ENCODE data around the gene SFT2D2.

The SFT2D2 gene

DNA sequence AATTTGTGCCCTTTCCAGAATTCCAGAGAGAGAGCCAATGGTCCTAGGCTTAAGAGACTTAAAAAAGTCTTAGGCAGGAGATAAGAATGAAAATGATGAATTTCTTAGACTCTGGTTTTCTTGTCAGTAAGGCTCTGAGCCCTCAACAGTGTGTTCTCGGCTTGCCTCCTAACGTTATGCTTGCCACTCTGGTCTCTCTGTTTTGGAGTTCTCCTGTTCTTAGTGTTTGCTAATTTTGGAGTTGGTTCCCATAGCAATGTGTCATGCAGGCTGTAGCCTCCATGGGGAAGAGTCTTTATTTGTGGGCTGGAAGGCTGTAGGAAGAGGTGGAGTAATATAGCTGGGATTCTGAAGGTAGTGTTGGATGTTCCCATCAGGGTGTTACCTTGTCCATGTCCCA is 74.8 kb downstream of the SFT2D2 start:
- DNase-seq: no peak
- CTCF ChIA-PET: interaction anchor here (0.7 kb wide), 1 partner anchor 181 kb away, joined by 3 read pairs; no protein-coding TSS in a partner anchor

DNA sequence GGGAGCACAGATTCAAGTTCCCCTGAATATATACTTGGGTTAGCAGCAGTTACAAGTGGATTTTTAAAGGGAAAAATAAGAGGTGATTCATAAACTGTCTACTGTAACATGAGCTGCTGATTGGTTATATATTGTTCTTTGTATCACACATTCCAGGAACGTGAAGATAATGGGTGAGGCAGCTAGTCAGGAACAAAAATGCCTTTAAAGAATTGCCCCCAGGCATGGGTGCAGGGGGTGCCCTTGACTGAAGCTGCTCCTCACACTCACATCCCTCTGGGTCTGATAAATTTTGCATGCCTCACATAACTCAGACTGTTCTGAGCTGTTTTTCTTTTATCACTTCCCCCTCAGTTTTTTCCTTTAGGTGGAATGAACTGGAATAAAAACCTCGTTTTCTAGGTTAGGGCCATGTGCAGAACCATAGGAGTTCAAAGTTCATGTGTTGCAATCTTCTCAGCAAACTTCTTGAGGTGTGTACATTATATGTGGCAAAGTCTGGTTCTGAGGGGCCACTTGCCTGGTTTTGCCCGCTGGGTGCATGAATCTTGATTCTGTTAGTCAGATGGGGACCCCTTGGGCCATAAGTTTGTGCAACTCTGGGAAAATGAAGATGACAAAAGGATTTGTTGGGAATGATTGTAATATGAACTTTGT is 76.0 kb downstream of the SFT2D2 start:
- peaks cover 0 to 2% (median 0%) of the 10 kb centered on the region in 4 experiments for H3K36me3 ChIP-seq (ENCODE audit: control insufficient read depth in 4 of 4, insufficient read depth in 4 of 4, low read length in 3 of 4)
- H3K27me3 ChIP-seq (replicated peaks in 2 of 5; ENCODE audit: control insufficient read depth in 4 of 5, insufficient read depth in 5 of 5, low read length in 4 of 5): no peaks in the 10 kb centered on the region
- ChIA-PET CTCF (interaction anchor here (0.7 kb wide), 1 partner anchor 182 kb away, joined by 3 read pairs; no protein-coding TSS in a partner anchor), POLR2A (no interaction called here)
- H3K27ac ChIP-seq (ENCODE audit: insufficient read depth in 1 of 2, low read depth in 1 of 2, low read length in 2 of 2, poor library complexity in 1 of 2, severe bottlenecking in 2 of 2): no peak overlapping the region
- no peak overlapping the region for H3K4me3 ChIP-seq (ENCODE audit: control insufficient read depth in 1 of 7, extremely low read depth in 1 of 7, insufficient read depth in 4 of 7, low read depth in 2 of 7, low read length in 6 of 7)
- no peaks in the 10 kb centered on the region for H3K4me1 ChIP-seq (ENCODE audit: control extremely low read depth in 1 of 4, control insufficient read depth in 4 of 4, insufficient read depth in 4 of 4, low read length in 3 of 4)
- no peak for DNase-seq
- no peaks in the 10 kb centered on the region for H3K9me3 ChIP-seq (ENCODE audit: control extremely low read depth in 1 of 5, control insufficient read depth in 4 of 5, insufficient read depth in 2 of 5, low read depth in 1 of 5, low read length in 4 of 5)
- WGBS (ENCODE audit: insufficient coverage): 100% methylated on average over 3 of the region's 3 CpGs

More for the DNA sequence above, 74.8 kb downstream of the SFT2D2 start:
- Histone ChIP-seq H3K9me3 (ENCODE audit: control extremely low read depth in 1 of 5, control insufficient read depth in 4 of 5, insufficient read depth in 2 of 5, low read depth in 1 of 5, low read length in 4 of 5) (no peaks in the 10 kb centered on the region), H3K27ac (ENCODE audit: insufficient read depth in 1 of 2, low read depth in 1 of 2, low read length in 2 of 2, poor library complexity in 1 of 2, severe bottlenecking in 2 of 2) (no peak overlapping the region), H3K36me3 (ENCODE audit: control insufficient read depth in 4 of 4, insufficient read depth in 4 of 4, low read length in 3 of 4) (no peaks in the 10 kb centered on the region), H3K27me3 (replicated peaks in 2 of 5; ENCODE audit: control insufficient read depth in 4 of 5, insufficient read depth in 5 of 5, low read length in 4 of 5) (no peaks in the 10 kb centered on the region), H3K4me1 (ENCODE audit: control extremely low read depth in 1 of 4, control insufficient read depth in 4 of 4, insufficient read depth in 4 of 4, low read length in 3 of 4) (no peaks in the 10 kb centered on the region), H3K4me3 (ENCODE audit: control insufficient read depth in 1 of 7, extremely low read depth in 1 of 7, insufficient read depth in 4 of 7, low read depth in 2 of 7, low read length in 6 of 7) (no peak overlapping the region)
- WGBS (ENCODE audit: insufficient coverage): 93% methylated on average over 2 of the region's 2 CpGs
- POLR2A ChIA-PET: no interaction called here

All from common myeloid progenitor, CD34-positive (primary cell).